Kidney epithelial cell (primary cell): ENCODE results near the gene C1QB. TPM values are rescaled to one million over a fixed set of nuclear protein-coding genes. Genes with fewer than 3 reads are reported as not detected.

ENCODE experiments used
- DNase-seq: peaks from one replicate; pipeline ENCODE4 v3.0.0-alpha.2; 2010; ENCODE audit warnings: low read depth
- H3K27me3 ChIP-seq: 2 replicates; pipeline ENCODE4 v1.6.0; 2011; ENCODE audit warnings: low read length; ENCODE audit not compliant: control insufficient read depth, insufficient read depth
- H3K36me3 ChIP-seq: 2 replicates; pipeline ENCODE4 v1.5.1; 2011; ENCODE audit warnings: low read length; ENCODE audit not compliant: control insufficient read depth, insufficient read depth
- H3K4me3 ChIP-seq: 2 replicates; pipeline ENCODE4 v1.5.1; 2011; ENCODE audit warnings: low read depth, mild to moderate bottlenecking, control low read depth, low read length
- CTCF ChIP-seq: IDR thresholded peaks from 2 replicates; pipeline ENCODE4 v1.5.1; 2011; ENCODE audit warnings: mild to moderate bottlenecking, moderate library complexity, low read length, control low read depth, inconsistent platforms; ENCODE audit not compliant: insufficient read depth, poor library complexity, severe bottlenecking
- total RNA-seq: library from RNA; depleted of rRNA; stranded (reverse); fragments of >200 nt; gene quantifications from 2 replicates; pipeline ENCODE4 v1.2.3, GENCODE V29; 2015

C1QB gene
- total RNA-seq: 2.8 and 4.6 TPM in 2 replicates

GRCh38 chr1:22652881-22653316, at the start of gene C1QB:
Gene C1QB (plus strand): TSS chr1:22653236. CDS start chr1:22659463, 6,227 bp downstream.
- DNase-seq: no peak
- H3K4me3 ChIP-seq: no peak within 1 kb of the TSS
- TF ChIP-seq CTCF: no peak
- H3K27me3 ChIP-seq: peaks cover 47% of the 10 kb centered on the region
- no peaks in the 10 kb centered on the region for H3K36me3 ChIP-seq

- no peaks in the 10 kb centered on the region for H3K36me3 ChIP-seq
- H3K4me3 ChIP-seq: no peak overlapping the region
- no peak for DNase-seq
- peaks cover 40% of the 10 kb centered on the region for H3K27me3 ChIP-seq
- no peak for TF ChIP-seq CTCF
These were observed 46.9 kb upstream of the C1QB start for GRCh38 chr1:22606161-22606560.

GRCh38 chr1:22607154-22607553, 45.9 kb upstream of the C1QB start:
- Histone ChIP-seq H3K27me3 (peaks cover 40% of the 10 kb centered on the region), H3K36me3 (no peaks in the 10 kb centered on the region), H3K4me3 (no peak overlapping the region)
- TF ChIP-seq CTCF: no peak
- DNase-seq: no peak

GRCh38 chr1:22608361-22608760, 44.7 kb upstream of the C1QB start:
- DNase-seq: no peak
- Histone ChIP-seq H3K36me3 (no peaks in the 10 kb centered on the region), H3K27me3 (peaks cover 39% of the 10 kb centered on the region), H3K4me3 (no peak overlapping the region)
- TF ChIP-seq CTCF: no peak

GRCh38 chr1:22609291-22609690, 43.7 kb upstream of the C1QB start:
- H3K36me3 ChIP-seq: no peaks in the 10 kb centered on the region
- no peak for TF ChIP-seq CTCF
- no peak for DNase-seq
- peaks cover 42% of the 10 kb centered on the region for H3K27me3 ChIP-seq
- H3K4me3 ChIP-seq: no peak overlapping the region

- peaks cover 47% of the 10 kb centered on the region for H3K27me3 ChIP-seq
- no peaks in the 10 kb centered on the region for H3K36me3 ChIP-seq
- no peak overlapping the region for H3K4me3 ChIP-seq
- no peak for TF ChIP-seq CTCF
- DNase-seq: peak; percentile 32
These were observed 41.5 kb upstream of the C1QB start for GRCh38 chr1:22611530-22611947.
